IMR-90 (cell line): ENCODE measurements around the gene ZNF26. TPM values are rescaled to one million over a fixed set of nuclear protein-coding genes. Genes with fewer than 3 reads are reported as not detected.
"Not testable (repeated sequence)": the region's sequence is repeated elsewhere in the genome, so short reads cannot be mapped to it uniquely, and the experiment has no call there.

Experiments used
- ATAC-seq: fragments of 200-7000 bp; cut with Tn5 transposase; 2 replicates; pipeline ENCODE4 v1.9.1; 2020; ENCODE audit warnings: low read depth, mild to moderate bottlenecking, moderate library complexity
- BruUV-seq: library from RNA; stranded (reverse); fragments of 400-500 nt; replicated peaks from 2 replicates; lab custom pipeline; 2021; lab: Mats Ljungman, UMichigan
- CTCF ChIA-PET: fragments of 300-600 bp; formaldehyde crosslinking; extraction: SDS; loops from one replicate; lab custom pipeline; 2021; ENCODE audit warnings: antibody characterized with exemption; lab: Yijun Ruan, JAX
- POLR2A ChIA-PET: fragments of 300-600 bp; sonication (Branson Sonifier 250); formaldehyde crosslinking; loops from one replicate; lab custom pipeline; 2022; ENCODE audit warnings: antibody characterized with exemption; ENCODE audit not compliant: unreplicated experiment; lab: Charles Lee
- DNase-seq: peaks from one replicate; pipeline ENCODE4 v3.0.0; 2013
- H2AFZ ChIP-seq: replicated peaks from 2 replicates; pipeline ENCODE3; 2013; ENCODE audit warnings: low read length, mild to moderate bottlenecking; ENCODE audit not compliant: poor library complexity
- H2AK5ac ChIP-seq: 2 replicates; pipeline ENCODE4 v1.6.1; 2013; ENCODE audit warnings: low read depth, low read length, inconsistent platforms
- H2AK9ac ChIP-seq: replicated peaks from 2 replicates; pipeline ENCODE3; 2013; ENCODE audit warnings: mild to moderate bottlenecking, low read depth, low read length, moderate library complexity; ENCODE audit not compliant: poor library complexity
- H2BK120ac ChIP-seq: 2 replicates; pipeline ENCODE4 v1.6.1; 2013; ENCODE audit warnings: low read depth, low read length, inconsistent platforms
- H2BK15ac ChIP-seq: 3 replicates; pipeline ENCODE4 v1.6.1; 2013; ENCODE audit warnings: low read depth, low read length, inconsistent platforms
- H2BK20ac ChIP-seq: 2 replicates; pipeline ENCODE4 v1.6.1; 2013; ENCODE audit warnings: low read depth, mild to moderate bottlenecking, inconsistent platforms, low read length, moderate library complexity
- H2BK5ac ChIP-seq: 2 replicates; pipeline ENCODE4 v1.6.1; 2013; ENCODE audit warnings: mild to moderate bottlenecking, low read depth, low read length, inconsistent platforms; ENCODE audit not compliant: poor library complexity, severe bottlenecking
- H3K14ac ChIP-seq: replicated peaks from 2 replicates; pipeline ENCODE4 v1.6.1; 2013; ENCODE audit warnings: low read depth, low read length, inconsistent platforms
- H3K18ac ChIP-seq: 2 replicates; pipeline ENCODE4 v1.6.1; 2013; ENCODE audit warnings: low read depth, low read length, control low read depth
- H3K23ac ChIP-seq: 2 replicates; pipeline ENCODE4 v1.6.1; 2013; ENCODE audit warnings: low read depth, low read length, inconsistent platforms
- H3K27ac ChIP-seq: 2 replicates; pipeline ENCODE4 v1.5.1; 2013; ENCODE audit warnings: mild to moderate bottlenecking, control low read depth, low read length; ENCODE audit not compliant: insufficient read depth
- H3K27me3 ChIP-seq: 2 replicates; pipeline ENCODE4 v1.6.1; 2013; ENCODE audit warnings: low read length; ENCODE audit not compliant: control insufficient read depth, insufficient read depth
- H3K36me3 ChIP-seq: 2 replicates; pipeline ENCODE4 v1.6.1; 2013; ENCODE audit warnings: low read length, mixed read lengths; ENCODE audit not compliant: control insufficient read depth, insufficient read depth
- H3K4ac ChIP-seq: 2 replicates; pipeline ENCODE4 v1.6.1; 2013; ENCODE audit warnings: low read depth, low read length, inconsistent platforms
- H3K4me1 ChIP-seq: 2 replicates; pipeline ENCODE4 v1.6.1; 2013; ENCODE audit warnings: low read length, mixed read lengths; ENCODE audit not compliant: control insufficient read depth, insufficient read depth
- H3K4me2 ChIP-seq: 2 replicates; pipeline ENCODE4 v1.6.1; 2013; ENCODE audit warnings: low read depth, mild to moderate bottlenecking, control low read depth, low read length, moderate library complexity
- H3K4me3 ChIP-seq: 2 replicates; pipeline ENCODE4 v1.5.1; 2013; ENCODE audit warnings: low read depth, mild to moderate bottlenecking, control low read depth, low read length, moderate library complexity; ENCODE audit not compliant: insufficient read depth
- H3K56ac ChIP-seq: 2 replicates; pipeline ENCODE4 v1.6.1; 2013; ENCODE audit warnings: low read length, inconsistent platforms; ENCODE audit not compliant: insufficient read depth; ENCODE audit errors: extremely low read depth
- H3K79me1 ChIP-seq, 2 experiments: 2 replicates each; pipeline ENCODE4 v1.6.1; 2013; ENCODE audit warnings: low read length in 2 of 2, inconsistent platforms in 1 of 2, low read depth in 1 of 2
- H3K9ac ChIP-seq: 2 replicates; pipeline ENCODE4 v1.6.1; 2013; ENCODE audit warnings: low read depth, low read length, control low read depth
- H3K9me1 ChIP-seq: 2 replicates; pipeline ENCODE4 v1.6.1; 2013; ENCODE audit warnings: low read length, inconsistent platforms; ENCODE audit not compliant: insufficient read depth
- H3K9me3 ChIP-seq: 2 replicates; pipeline ENCODE4 v1.6.1; 2013; ENCODE audit warnings: low read length; ENCODE audit not compliant: control insufficient read depth, insufficient read depth
- H4K20me1 ChIP-seq: 2 replicates; pipeline ENCODE4 v1.6.1; 2013; ENCODE audit warnings: low read length, inconsistent platforms; ENCODE audit not compliant: insufficient read depth
- H4K5ac ChIP-seq: 2 replicates; pipeline ENCODE4 v1.6.1; 2013; ENCODE audit warnings: mild to moderate bottlenecking, low read depth, low read length, control low read depth
- H4K8ac ChIP-seq, 2 experiments: 2 replicates each; pipeline ENCODE4 v1.6.1; 2013; ENCODE audit warnings: low read depth in 2 of 2, low read length in 2 of 2, control low read depth in 1 of 2, inconsistent platforms in 1 of 2
- H4K91ac ChIP-seq: 2 replicates; pipeline ENCODE4 v1.6.1; 2013; ENCODE audit warnings: low read depth, low read length, inconsistent platforms; ENCODE audit not compliant: insufficient read depth
- WGBS, 2 experiments: methylation state at CpG; one replicate each; pipeline versions ENCODE4 v1.1.5 to v1.1.7; 2013; ENCODE audit warnings: missing lambda C conversion rate in 2 of 2; ENCODE audit not compliant: insufficient read length in 1 of 2; ENCODE audit errors: extremely low coverage in 2 of 2; 5-methylcytosine and 5-hydroxymethylcytosine counted together
- dilution Hi-C: fragments of 300-500 bp; cut with HindIII; formaldehyde crosslinking; loops from one replicate; pipeline ENCODE4 v1.14.3; 2018; ENCODE audit warnings: low sequenced_read_pairs; ENCODE audit not compliant: unreplicated experiment
- in situ Hi-C: fragments of 300-500 bp; cut with MboI; formaldehyde crosslinking; loops from 3 replicates; pipeline ENCODE4 v1.14.3; 2019; ENCODE audit warnings: low sequenced_read_pairs, inconsistent platforms, mixed read lengths
- intact Hi-C: fragments of 100-400 bp; cut with micrococcal nuclease; formaldehyde crosslinking; loops from 2 replicates; pipeline ENCODE4 v1.10.0; 2022
- polyA plus RNA-seq, 3 experiments: library from polyadenylated mRNA; depleted of rRNA; stranded (reverse); fragments of >200 nt; gene quantifications; 2 replicates each; pipeline ENCODE4 v1.2.3, GENCODE V29; 2012; ENCODE audit warnings: low replicate concordance in 1 of 3
- total RNA-seq: library from RNA; depleted of rRNA; stranded (reverse); fragments of >200 nt; gene quantifications from 2 replicates; pipeline ENCODE4 v1.2.3, GENCODE V29; 2012

Gene ZNF26
- total and polyA plus RNA-seq, 2 of the 4 experiments (the other 2 are of a cell fraction), result 6.3 to 11.8 TPM

DNA sequence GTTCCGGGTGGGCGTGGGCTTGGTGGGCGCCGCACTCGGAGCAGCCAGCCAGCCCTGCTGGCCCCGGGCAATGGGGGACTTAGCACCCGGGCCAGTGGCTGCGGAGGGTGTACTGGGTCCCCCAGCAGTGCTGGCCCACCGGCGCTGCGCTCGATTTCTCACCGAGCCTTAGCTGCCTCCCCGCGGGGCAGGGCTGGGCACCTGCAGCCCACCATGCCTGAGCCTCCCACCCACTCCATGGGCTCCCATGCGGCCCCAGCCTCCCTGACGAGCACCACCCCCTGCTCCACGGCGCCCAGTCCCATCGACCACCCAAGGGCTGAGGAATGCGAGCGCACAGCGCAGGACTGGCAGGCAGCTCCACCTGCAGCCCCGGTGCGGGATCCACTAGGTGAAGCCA is 47.4 kb upstream of the ZNF26 start:
- H3K9ac ChIP-seq, H2BK15ac ChIP-seq, H3K9me1 ChIP-seq, H3K4me1 ChIP-seq, H3K4me2 ChIP-seq, intact Hi-C loops, H2BK120ac ChIP-seq, H4K20me1 ChIP-seq, H4K8ac ChIP-seq, POLR2A ChIA-PET, BruUV-seq, H3K18ac ChIP-seq, H3K79me1 ChIP-seq, CTCF ChIA-PET, H2AK5ac ChIP-seq, in situ Hi-C loops, H3K27ac ChIP-seq, H3K56ac ChIP-seq, H3K4ac ChIP-seq, H2AFZ ChIP-seq, H2BK20ac ChIP-seq, dilution Hi-C loops, H3K27me3 ChIP-seq, H2AK9ac ChIP-seq, DNase-seq, H3K23ac ChIP-seq, ATAC-seq, H4K91ac ChIP-seq, H4K5ac ChIP-seq, H2BK5ac ChIP-seq, H3K4me3 ChIP-seq, H3K14ac ChIP-seq: not testable (repeated sequence)
- Histone ChIP-seq H3K36me3 (peaks cover 37% of the 10 kb centered on the region), H3K9me3 (peaks cover 59% of the 10 kb centered on the region)
- WGBS, 2 experiments, result no CpG with 5 or more reads among the region's 25 CpGs
